Inflammatory macrophage treated with lipopolysaccharide for 1 hour (primary cell): ENCODE measurements around the gene RUFY4.
"Not testable (repeated sequence)": the region's sequence is repeated elsewhere in the genome, so short reads cannot be mapped to it uniquely, and the experiment has no call there.

Experiments used
- DNase-seq, 2 donors: peaks; one replicate each; pipeline ENCODE4 v3.0.0-alpha.2; 2020 to 2022

RUFY4 gene

DNA sequence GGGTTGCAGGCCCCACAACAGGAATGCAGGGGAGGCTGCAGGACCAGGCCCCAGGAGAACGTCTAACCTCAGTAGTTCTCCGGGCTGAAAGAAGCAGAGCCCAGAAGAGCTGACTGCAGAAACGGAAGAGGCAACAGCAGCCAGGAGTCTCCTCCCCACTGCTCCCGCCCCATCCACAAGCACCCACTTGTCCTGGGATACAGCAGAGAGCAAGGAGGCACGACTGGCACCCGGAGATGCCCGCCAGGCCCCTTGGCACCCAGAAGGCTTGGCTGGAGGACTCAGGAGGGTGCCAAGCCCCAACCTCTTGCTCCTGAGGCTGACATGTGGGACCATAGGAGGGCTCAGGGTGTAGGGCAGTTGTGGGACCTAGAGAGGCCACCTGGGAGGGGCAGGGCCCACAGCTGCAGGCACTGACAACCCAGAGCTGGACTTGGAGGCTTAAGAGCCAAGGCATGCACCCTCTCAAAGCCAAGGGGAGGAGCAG lies 37.2 kb upstream of the RUFY4 start:
- no peak for DNase-seq

GRCh38 chr2:218032336-218033171 lies 36.5 kb upstream of the RUFY4 start:
- no peak for DNase-seq

DNA sequence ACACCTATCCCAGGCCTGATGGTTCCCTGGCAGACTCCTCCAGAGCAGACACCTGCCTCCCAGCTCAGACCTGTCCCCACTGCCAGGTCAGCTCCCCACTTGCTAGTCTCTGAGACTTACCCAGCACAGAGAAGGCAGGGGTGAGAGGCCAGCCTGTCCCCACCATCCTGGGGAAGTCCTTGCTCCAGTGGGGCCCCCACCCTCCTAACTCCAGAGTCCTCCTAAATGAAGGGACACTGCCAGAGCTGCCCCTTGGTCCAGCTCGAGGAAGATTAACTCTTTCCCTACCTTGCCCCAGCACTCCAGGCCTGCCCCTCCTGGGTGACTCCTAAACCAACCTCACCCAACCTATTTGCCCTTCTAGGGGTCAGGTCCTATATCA lies 35.9 kb upstream of the RUFY4 start:
- DNase-seq: no peak

GRCh38 chr2:218033590-218034496 lies 35.2 kb upstream of the RUFY4 start:
- DNase-seq: no peak

DNA sequence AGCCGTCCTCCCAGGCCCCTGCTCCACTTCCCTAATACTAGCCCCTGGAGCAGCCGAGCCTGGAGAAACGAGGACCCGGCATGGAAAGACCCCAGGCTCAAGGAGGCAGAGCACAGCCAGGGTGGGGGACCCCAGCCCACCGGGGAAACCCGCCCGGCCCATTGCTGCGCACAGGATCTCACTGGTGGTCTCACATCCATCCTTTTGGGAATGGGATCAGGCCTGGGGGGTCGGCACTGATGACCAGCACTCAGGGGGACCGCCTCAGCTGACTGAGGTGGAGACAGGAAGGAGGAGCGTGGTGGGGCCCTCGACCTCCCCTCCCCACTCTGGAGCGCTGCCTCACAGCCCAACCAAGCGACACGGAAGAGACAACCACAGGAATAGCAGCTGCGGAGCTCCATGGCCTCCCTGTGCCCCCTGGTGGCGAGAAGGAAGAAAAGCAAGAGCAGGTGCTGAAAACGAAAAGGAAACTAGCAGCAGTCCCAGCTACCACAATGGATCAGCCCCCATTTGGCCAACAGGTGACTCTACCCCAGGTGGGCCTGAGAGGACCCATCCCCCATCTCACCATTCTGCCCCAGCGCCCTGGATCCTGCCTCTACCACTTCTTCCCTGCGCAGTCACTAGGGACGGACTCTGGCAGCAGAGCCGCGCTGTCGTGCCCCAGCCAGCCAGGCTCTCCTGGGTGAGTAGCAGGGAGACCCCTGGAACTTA lies 34.4 kb upstream of the RUFY4 start:
- DNase-seq: peak; percentile 49 to 66

DNA sequence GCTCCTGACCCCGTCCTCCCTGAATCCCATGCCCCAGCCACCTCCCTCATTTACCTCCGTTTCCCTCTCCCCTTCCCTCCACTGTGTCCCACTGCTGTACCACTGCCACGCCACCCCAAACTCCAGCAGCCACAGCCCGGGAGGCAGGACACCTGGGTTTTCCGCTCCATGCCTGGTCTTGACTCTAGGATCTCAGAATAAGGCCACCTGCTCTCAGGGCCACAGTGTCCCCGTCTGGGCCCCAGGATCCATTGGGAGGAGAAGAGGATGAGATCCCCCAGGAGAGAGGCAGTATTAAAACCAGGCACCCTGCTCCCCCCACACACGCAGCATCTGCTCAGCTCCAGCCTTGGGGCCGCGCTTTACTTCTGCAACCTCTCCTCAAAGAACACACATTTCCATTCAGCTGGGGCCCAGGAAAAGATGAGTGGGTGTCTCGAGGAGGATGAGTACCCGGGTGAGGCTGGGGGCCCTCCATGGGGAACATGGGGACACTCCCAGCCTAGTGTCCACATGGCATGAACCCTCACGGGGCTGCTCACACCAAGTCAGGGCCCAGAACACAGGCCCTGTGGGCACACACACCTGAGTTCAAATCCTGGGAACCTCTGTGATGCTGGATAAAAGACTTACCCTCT lies 33.5 kb upstream of the RUFY4 start:
- DNase-seq: no peak

DNA sequence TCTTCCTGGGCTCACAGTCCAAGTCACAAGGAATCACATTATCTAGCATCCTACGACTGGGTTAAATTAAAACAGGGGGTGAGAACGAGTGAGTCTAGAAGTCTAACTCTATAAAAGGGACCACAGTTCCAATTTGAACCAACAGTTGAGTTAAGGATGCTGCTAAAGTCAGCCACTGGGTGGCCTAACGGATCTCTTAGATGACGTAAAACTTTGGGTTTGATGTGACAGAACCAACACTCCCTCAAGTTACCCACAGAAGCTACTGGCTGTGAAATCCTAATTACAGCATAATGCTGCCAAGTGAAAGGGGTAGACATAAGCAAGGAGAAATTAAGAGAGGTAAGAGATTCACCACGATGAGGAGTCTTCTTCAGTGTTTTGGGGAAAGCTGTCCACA lies 32.7 kb upstream of the RUFY4 start:
- DNase-seq: peak; percentile 52 to 69

DNA sequence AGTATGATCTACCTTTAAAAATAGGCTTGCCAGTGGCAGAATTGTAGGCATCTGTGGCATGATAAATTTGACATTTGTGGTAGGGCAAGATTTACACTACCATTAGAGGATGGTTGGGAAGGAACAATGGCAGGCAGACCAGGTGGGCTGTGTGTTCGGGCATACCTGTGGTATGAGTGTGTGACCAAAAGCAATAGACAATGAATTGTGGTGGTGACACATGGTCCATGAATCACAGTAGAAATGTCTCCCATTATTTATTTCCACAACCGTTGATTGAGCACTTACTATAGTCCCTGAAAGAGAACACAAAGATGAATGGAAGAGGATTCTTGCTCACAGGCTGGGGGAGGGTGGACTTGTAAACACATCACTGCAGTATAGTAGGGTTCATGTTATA lies 29.9 kb upstream of the RUFY4 start:
- DNase-seq: no peak

DNA sequence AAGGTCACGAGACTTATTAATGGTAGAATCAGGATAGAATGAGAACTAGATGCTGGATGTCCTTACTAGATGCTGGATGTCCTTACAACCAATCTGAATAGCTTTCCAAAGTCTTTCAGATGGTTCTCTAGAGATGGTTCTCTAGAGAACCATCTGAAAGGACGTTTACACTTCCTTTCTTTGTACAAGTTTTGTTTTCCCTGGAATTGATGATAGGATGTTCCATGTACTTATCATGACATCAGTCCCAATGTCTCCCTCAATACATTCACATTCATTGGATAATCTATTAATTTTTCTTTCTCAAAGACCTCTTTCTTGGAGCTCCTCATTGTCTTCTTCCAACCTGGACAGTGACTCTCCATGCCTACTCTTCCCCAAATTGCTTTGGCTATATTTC lies 28.2 kb upstream of the RUFY4 start:
- DNase-seq: no peak

- DNase-seq: no peak
Observed at GRCh38 chr2:218041302-218042168, 27.5 kb upstream of the RUFY4 start.

GRCh38 chr2:218043100-218043499 lies 26.0 kb upstream of the RUFY4 start:
- DNase-seq: no peak

GRCh38 chr2:218043701-218044109 lies 25.3 kb upstream of the RUFY4 start:
- no peak for DNase-seq

DNA sequence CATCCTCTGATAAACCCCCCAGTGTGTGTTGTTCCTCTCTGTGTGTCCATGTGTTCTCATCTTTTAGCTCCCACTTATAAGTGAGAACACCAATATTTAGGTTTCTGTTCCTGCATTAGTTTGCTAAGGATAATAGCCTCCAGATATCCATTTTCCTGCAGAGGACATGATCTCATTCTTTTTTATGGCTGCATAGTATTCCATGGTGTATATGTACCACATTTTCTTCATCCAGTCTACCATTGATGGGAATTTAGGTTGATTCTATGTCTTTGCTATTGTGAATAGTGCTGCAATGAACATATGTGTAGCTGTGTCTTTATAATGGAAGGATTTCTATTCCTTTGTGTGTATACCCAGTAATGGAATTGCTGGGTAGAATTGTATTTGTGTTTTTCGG lies 24.5 kb upstream of the RUFY4 start:
- DNase-seq: not testable (repeated sequence)

GRCh38 chr2:218046238-218046637 lies 22.8 kb upstream of the RUFY4 start:
- peak; percentile 91 to 92 for DNase-seq

- DNase-seq: peak; percentile 53 to 60
Observed at GRCh38 chr2:218047536-218048225, 21.4 kb upstream of the RUFY4 start.

GRCh38 chr2:218051903-218052302 lies 17.1 kb upstream of the RUFY4 start:
- DNase-seq: no peak

DNA sequence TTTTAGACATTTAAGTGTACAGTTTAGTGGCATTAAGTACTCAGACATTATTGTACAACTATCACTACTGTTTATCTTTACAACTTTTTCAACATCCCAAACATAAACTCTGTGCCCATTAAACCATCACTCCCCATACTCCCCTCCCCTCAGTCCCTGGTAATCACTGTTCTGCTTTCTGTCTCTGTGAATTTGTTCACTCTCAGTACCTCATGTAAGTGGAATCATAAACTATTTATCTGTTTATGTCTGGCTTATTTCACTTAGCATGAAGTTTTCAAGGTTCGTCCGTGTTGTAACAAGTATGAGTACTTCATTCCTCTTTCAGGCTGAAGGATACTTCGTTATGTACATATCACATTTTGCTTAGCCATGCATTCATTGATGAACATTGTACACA lies 9.8 kb upstream of the RUFY4 start:
- DNase-seq: no peak

DNA sequence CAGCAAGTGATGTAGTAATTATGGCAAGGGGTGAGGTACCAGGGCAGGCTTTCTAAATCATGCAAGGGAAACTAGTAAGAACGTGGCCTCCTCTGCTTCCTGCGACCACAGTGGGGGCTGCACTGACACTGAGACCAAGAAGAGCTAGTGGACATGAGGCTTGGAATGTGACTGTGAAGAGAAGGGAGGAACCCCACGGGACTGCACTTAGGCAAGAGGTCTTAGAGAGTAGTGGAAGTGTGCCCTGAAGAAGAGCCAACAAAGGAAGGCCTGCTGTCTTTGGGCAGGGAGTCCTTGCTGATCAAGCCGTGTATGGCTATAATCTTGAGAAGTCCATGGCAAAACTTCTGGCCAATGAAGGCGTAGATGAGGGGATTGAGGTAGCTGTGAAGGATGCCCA lies 8.9 kb upstream of the RUFY4 start:
- no peak for DNase-seq

- DNase-seq: no peak
Observed at GRCh38 chr2:218060950-218061660, 7.9 kb upstream of the RUFY4 start.

DNA sequence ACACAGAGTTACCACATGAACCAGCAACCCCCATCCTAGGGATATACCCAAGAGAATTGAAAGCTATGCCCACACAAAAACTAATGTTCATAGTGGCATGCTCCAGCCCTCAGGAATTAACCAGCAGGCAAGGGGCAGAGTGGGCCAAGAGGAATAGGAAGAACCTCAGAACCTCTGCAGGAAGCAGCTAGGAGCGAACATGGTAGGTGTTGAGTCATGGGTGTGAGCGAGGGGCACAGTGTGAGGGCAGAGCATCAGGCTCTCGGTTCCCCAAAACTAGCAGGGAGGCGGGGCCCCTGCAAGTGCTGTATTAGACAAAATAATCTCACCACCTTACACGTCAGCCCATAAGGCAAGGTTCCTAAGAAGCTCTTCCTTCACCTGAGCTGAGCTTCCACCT lies 5.6 kb upstream of the RUFY4 start:
- DNase-seq: peak; percentile 68 to 93
